ENCODE measurements around the gene HSPA9. TPM values are rescaled to one million over a fixed set of nuclear protein-coding genes. Genes with fewer than 3 reads are reported as not detected.
"Not testable (repeated sequence)": the region's sequence is repeated elsewhere in the genome, so short reads cannot be mapped to it uniquely, and the experiment has no call there.

The HSPA9 gene
- total RNA-seq, 1 donor from 2014 or later = 224 TPM

- DNase-seq (ENCODE audit: low spot score) = no peak
These were observed 39.0 kb downstream of the HSPA9 start for GRCh38 chr5:138536215-138536614.

GRCh38 chr5:138533973-138534941 is 40.9 kb downstream of the HSPA9 start:
- no peak for DNase-seq (ENCODE audit: low spot score)

- DNase-seq (ENCODE audit: low spot score) = no peak
These were observed 45.4 kb downstream of the HSPA9 start for GRCh38 chr5:138529812-138530211.

GRCh38 chr5:138528744-138529469 is 46.3 kb downstream of the HSPA9 start:
- no peak for DNase-seq (ENCODE audit: low spot score)

GRCh38 chr5:138528208-138528607 is 47.0 kb downstream of the HSPA9 start:
- DNase-seq (ENCODE audit: low spot score) = no peak

- no peak for DNase-seq (ENCODE audit: low spot score)
These were observed 48.0 kb downstream of the HSPA9 start for GRCh38 chr5:138527170-138527569.

- DNase-seq (ENCODE audit: low spot score) = no peak
These were observed 51.8 kb downstream of the HSPA9 start for GRCh38 chr5:138523406-138523805.

GRCh38 chr5:138520971-138521370 is 54.2 kb downstream of the HSPA9 start:
- DNase-seq (ENCODE audit: low spot score) = no peak

GRCh38 chr5:138517437-138517836 is 57.8 kb downstream of the HSPA9 start:
- no peak for DNase-seq (ENCODE audit: low spot score)

GRCh38 chr5:138515556-138516245 is 59.5 kb downstream of the HSPA9 start:
- DNase-seq (ENCODE audit: low spot score) = no peak

- DNase-seq (ENCODE audit: low spot score) = no peak
These were observed 61.2 kb downstream of the HSPA9 start for GRCh38 chr5:138514021-138514420.

- no peak for DNase-seq (ENCODE audit: low spot score)
These were observed 66.2 kb downstream of the HSPA9 start for GRCh38 chr5:138508958-138509357.

GRCh38 chr5:138507485-138507884 is 67.7 kb downstream of the HSPA9 start:
- DNase-seq (ENCODE audit: low spot score) = not testable (repeated sequence)

- DNase-seq (ENCODE audit: low spot score) = no peak
These were observed 68.6 kb downstream of the HSPA9 start for GRCh38 chr5:138506370-138507306.

GRCh38 chr5:138504799-138505198 is 70.4 kb downstream of the HSPA9 start:
- no peak for DNase-seq (ENCODE audit: low spot score)

Other genes with a start within 250 kb of the HSPA9 start
- not detected for gene CDC25C, start 243.6 kb downstream of the HSPA9 start, total RNA-seq
- gene FAM53C, start 237.1 kb downstream of the HSPA9 start, total RNA-seq = 25.7 TPM
- gene KDM3B, start 222.7 kb downstream of the HSPA9 start, total RNA-seq = 54.1 TPM
- 2.6 TPM for gene REEP2, start 136.3 kb downstream of the HSPA9 start, total RNA-seq
- 639 TPM for gene EGR1, start 109.9 kb downstream of the HSPA9 start, total RNA-seq
- gene ETF1, start 32.2 kb downstream of the HSPA9 start, total RNA-seq = 165 TPM
- 355 TPM for gene CTNNA1, start 178.0 kb upstream of the HSPA9 start, total RNA-seq